DND-41 (cell line): ENCODE results near the gene CARMIL1.

ENCODE experiments used
- CTCF ChIP-seq: IDR thresholded peaks from 2 replicates; pipeline ENCODE4 v1.5.1; 2012; ENCODE audit warnings: borderline replicate concordance, low read length, moderate library complexity, mild to moderate bottlenecking; ENCODE audit not compliant: poor library complexity, severe bottlenecking; ENCODE audit errors: extremely low read depth
- EZH2 ChIP-seq: IDR thresholded peaks from 3 replicates; pipeline ENCODE4 v1.6.1; 2012; ENCODE audit warnings: borderline replicate concordance, low read depth, mild to moderate bottlenecking, moderate library complexity, low read length, inconsistent platforms; ENCODE audit not compliant: severe bottlenecking

GRCh38 chr6:25301362-25301761 is 22.2 kb downstream of the CARMIL1 start:
- no peak for TF ChIP-seq CTCF
- TF ChIP-seq EZH2 = no peak
